K562 (cell line): ENCODE results near the gene ALOXE3. TPM values are rescaled to one million over a fixed set of nuclear protein-coding genes. Genes with fewer than 3 reads are reported as not detected.

Experiments
- ETS1 ChIP-seq: conservative IDR thresholded peaks from 2 replicates; pipeline ENCODE4 v1.6.1; 2011; ENCODE audit warnings: low read depth, mild to moderate bottlenecking, low read length; ENCODE audit not compliant: control insufficient read depth
- HDAC6 ChIP-seq: IDR thresholded peaks from 2 replicates; pipeline ENCODE4 v1.6.1; 2012; ENCODE audit warnings: low read depth, mild to moderate bottlenecking, control low read depth, inconsistent platforms, low read length, moderate library complexity
- HNRNPL ChIP-seq: fragments of 200-400 bp; formaldehyde crosslinking; IDR thresholded peaks from 2 replicates; pipeline ENCODE4 v1.6.1; 2017; ENCODE audit warnings: low read depth, mild to moderate bottlenecking, low read length
- KDM2B ChIP-seq: fragments of 250-450 bp; sonication (Bioruptor Pico); IDR thresholded peaks from 2 replicates; pipeline ENCODE4 v1.8.0; 2021; ENCODE audit warnings: mild to moderate bottlenecking, moderate library complexity
- NCOA4 ChIP-seq: fragments of 450-650 bp; IDR thresholded peaks from 2 replicates; pipeline ENCODE4 v1.6.1; 2018; ENCODE audit warnings: mild to moderate bottlenecking; ENCODE audit not compliant: partially characterized antibody
- NRF1 ChIP-seq, 2 experiments: fragments of 450-650 bp; IDR thresholded peaks in 1 of 2; conservative IDR thresholded peaks in 1 of 2; 2 replicates each; pipeline ENCODE4 v1.6.1; 2014; ENCODE audit warnings: mild to moderate bottlenecking in 2 of 2
- ZC3H4 ChIP-seq: sonication (generic); formaldehyde crosslinking; IDR thresholded peaks from 2 replicates; pipeline ENCODE4 v1.9.0; 2021; ENCODE audit warnings: missing genetic modification reagents, borderline replicate concordance
- ZFX ChIP-seq: sonication (generic); formaldehyde crosslinking; IDR thresholded peaks from 2 replicates; pipeline ENCODE4 v1.8.0; 2022; ENCODE audit warnings: mild to moderate bottlenecking, missing genetic modification reagents, moderate library complexity
- ZNF184 ChIP-seq: sonication (generic); formaldehyde crosslinking; IDR thresholded peaks from 2 replicates; pipeline ENCODE4 v1.5.0; 2020; ENCODE audit warnings: missing genetic modification reagents
- polyA plus RNA-seq, 8 experiments: library from polyadenylated mRNA; depleted of rRNA in 4 of 8; stranded (reverse) in 5 of 8; unstranded in 3 of 8; fragments of >200 nt; fragmentation: Nextera tagmentation in 2 of 8; fragmentation: Illumina TruSeq in 1 of 8; extraction: Ambion mirVana in 2 of 8; extraction: Trizol in 1 of 8; gene quantifications; 2 replicates each; pipeline versions ENCODE4 v1.2.1 to v1.2.3, GENCODE V29; 2011 to 2014; ENCODE audit warnings: inconsistent platforms in 1 of 8, missing spikeins in 1 of 8
- total RNA-seq, 7 experiments: library from RNA; depleted of rRNA in 6 of 7; stranded (reverse); fragments of >200 nt in 6 of 7; fragmentation: Illumina TruSeq in 2 of 7; extraction: Trizol in 2 of 7; gene quantifications; 2 replicates each; pipeline versions ENCODE4 v1.2.1 to v1.2.3, GENCODE V29; 2011 to 2021; ENCODE audit warnings: low replicate concordance in 1 of 7
- TF ChIP-seq, protein P1 (sequence below), 2 experiments: fragments of 450-650 bp; conservative IDR thresholded peaks; 2 replicates each; pipeline ENCODE4 v1.6.1; 2017; ENCODE audit warnings: mild to moderate bottlenecking in 2 of 2, moderate library complexity in 2 of 2
- TF ChIP-seq, protein P2 (sequence below): fragments of 450-650 bp; formaldehyde crosslinking; IDR thresholded peaks from 2 replicates; pipeline ENCODE4 v1.4.0; 2022; ENCODE audit warnings: missing genetic modification characterization
- TF ChIP-seq, protein P3 (sequence below): sonication (generic); formaldehyde crosslinking; IDR thresholded peaks from 2 replicates; pipeline ENCODE4 v1.8.0; 2022; ENCODE audit warnings: missing genetic modification reagents, mild to moderate bottlenecking, borderline replicate concordance

ALOXE3 gene
- total and polyA plus RNA-seq, 9 of the 15 experiments (the other 6 are each of a cell fraction or from before 2014, with no cell fraction given) = 0.04 TPM; not detected in 8

GRCh38 chr17:8121681-8122421 lies 3.5 kb upstream of the ALOXE3 start (continued):
- TF ChIP-seq ETS1 = peak; percentile 27; the same call in 1 of the 2 replicates
- no peak for TF ChIP-seq HDAC6
- TF ChIP-seq, protein P1, sequence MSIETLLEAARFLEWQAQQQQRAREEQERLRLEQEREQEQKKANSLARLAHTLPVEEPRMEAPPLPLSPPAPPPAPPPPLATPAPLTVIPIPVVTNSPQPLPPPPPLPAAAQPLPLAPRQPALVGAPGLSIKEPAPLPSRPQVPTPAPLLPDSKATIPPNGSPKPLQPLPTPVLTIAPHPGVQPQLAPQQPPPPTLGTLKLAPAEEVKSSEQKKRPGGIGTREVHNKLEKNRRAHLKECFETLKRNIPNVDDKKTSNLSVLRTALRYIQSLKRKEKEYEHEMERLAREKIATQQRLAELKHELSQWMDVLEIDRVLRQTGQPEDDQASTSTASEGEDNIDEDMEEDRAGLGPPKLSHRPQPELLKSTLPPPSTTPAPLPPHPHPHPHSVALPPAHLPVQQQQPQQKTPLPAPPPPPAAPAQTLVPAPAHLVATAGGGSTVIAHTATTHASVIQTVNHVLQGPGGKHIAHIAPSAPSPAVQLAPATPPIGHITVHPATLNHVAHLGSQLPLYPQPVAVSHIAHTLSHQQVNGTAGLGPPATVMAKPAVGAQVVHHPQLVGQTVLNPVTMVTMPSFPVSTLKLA (conservative IDR thresholded peaks at IDR 0.05) = peak in 1 of 2 experiments; percentile 49; a peak in 1 of 4 replicates
- TF ChIP-seq, protein P2, sequence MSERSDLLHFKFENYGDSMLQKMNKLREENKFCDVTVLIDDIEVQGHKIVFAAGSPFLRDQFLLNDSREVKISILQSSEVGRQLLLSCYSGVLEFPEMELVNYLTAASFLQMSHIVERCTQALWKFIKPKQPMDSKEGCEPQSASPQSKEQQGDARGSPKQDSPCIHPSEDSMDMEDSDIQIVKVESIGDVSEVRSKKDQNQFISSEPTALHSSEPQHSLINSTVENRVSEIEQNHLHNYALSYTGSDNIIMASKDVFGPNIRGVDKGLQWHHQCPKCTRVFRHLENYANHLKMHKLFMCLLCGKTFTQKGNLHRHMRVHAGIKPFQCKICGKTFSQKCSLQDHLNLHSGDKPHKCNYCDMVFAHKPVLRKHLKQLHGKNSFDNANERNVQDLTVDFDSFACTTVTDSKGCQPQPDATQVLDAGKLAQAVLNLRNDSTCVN = no peak
- no peak for TF ChIP-seq ZNF184 (CRISPR knock-in tag)
- TF ChIP-seq, protein P3, sequence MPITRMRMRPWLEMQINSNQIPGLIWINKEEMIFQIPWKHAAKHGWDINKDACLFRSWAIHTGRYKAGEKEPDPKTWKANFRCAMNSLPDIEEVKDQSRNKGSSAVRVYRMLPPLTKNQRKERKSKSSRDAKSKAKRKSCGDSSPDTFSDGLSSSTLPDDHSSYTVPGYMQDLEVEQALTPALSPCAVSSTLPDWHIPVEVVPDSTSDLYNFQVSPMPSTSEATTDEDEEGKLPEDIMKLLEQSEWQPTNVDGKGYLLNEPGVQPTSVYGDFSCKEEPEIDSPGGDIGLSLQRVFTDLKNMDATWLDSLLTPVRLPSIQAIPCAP (CRISPR knock-in tag) = no peak
- no peak for TF ChIP-seq ZC3H4 (CRISPR knock-in tag)
- peak; percentile 47 for TF ChIP-seq KDM2B (CRISPR knock-in tag)
- TF ChIP-seq NCOA4 = no peak
- peak; percentile 57; the same call in 1 of the 2 replicates for TF ChIP-seq ZFX (CRISPR knock-in tag)
- peak; percentile 74 to 80 for TF ChIP-seq NRF1 (conservative IDR thresholded peaks at IDR 0.05 in 1 of 2, IDR thresholded peaks at IDR 0.05 in 1 of 2)
- TF ChIP-seq HNRNPL = peak; percentile 74; the same call in 1 of the 2 replicates
- TF ChIP-seq, all 486 proteins: peak for 50
